H1 (cell line): ENCODE measurements around the gene RXRA. TPM values are rescaled to one million over a fixed set of nuclear protein-coding genes. Genes with fewer than 3 reads are reported as not detected.

ENCODE experiments used
- CTCF ChIA-PET: fragments of 300-600 bp; sonication (Branson Sonifier 250); formaldehyde crosslinking; loops from one replicate; lab custom pipeline; 2021; ENCODE audit not compliant: partially characterized antibody; lab: Charles Lee
- POLR2A ChIA-PET: fragments of 300-600 bp; sonication (Branson Sonifier 250); formaldehyde crosslinking; loops from one replicate; lab custom pipeline; 2021; ENCODE audit warnings: inconsistent platforms; ENCODE audit not compliant: partially characterized antibody; lab: Charles Lee
- DNase-seq, 2 experiments: peaks; one replicate each; pipeline versions ENCODE4 v3.0.0 to v3.0.0-alpha.2; 2010 to 2022; ENCODE audit warnings: low spot score in 2 of 2, low read depth in 1 of 2, mixed read lengths in 1 of 2
- FAIRE-seq: peaks from 2 replicates; lab custom pipeline; 2011; peaks lifted over from hg19 to GRCh38; lab: Jason Lieb, UNC
- H2AFZ ChIP-seq: 2 replicates; pipeline ENCODE4 v1.8.1; 2012; ENCODE audit warnings: low read length, inconsistent platforms
- H2AK5ac ChIP-seq: 2 replicates; pipeline ENCODE4 v1.6.1; 2013; ENCODE audit warnings: low read depth, low read length
- H2BK120ac ChIP-seq: replicated peaks from 2 replicates; pipeline ENCODE3; 2013; ENCODE audit warnings: low read depth, low read length, inconsistent platforms
- H2BK12ac ChIP-seq: 2 replicates; pipeline ENCODE4 v1.6.1; 2013; ENCODE audit warnings: low read depth, low read length
- H2BK15ac ChIP-seq: 2 replicates; pipeline ENCODE4 v1.6.1; 2013; ENCODE audit warnings: low read length
- H2BK20ac ChIP-seq: 2 replicates; pipeline ENCODE4 v1.6.1; 2013; ENCODE audit warnings: low read length
- H2BK5ac ChIP-seq: 2 replicates; pipeline ENCODE4 v1.6.1; 2013; ENCODE audit warnings: low read depth, low read length
- H3K14ac ChIP-seq: 2 replicates; pipeline ENCODE4 v1.6.1; 2013; ENCODE audit warnings: inconsistent platforms; ENCODE audit not compliant: insufficient read length
- H3K18ac ChIP-seq: 2 replicates; pipeline ENCODE4 v1.6.1; 2013; ENCODE audit warnings: low read length; ENCODE audit errors: extremely low read depth
- H3K23ac ChIP-seq: 2 replicates; pipeline ENCODE4 v1.6.1; 2013; ENCODE audit warnings: inconsistent platforms; ENCODE audit not compliant: insufficient read length
- H3K23me2 ChIP-seq: 2 replicates; pipeline ENCODE4 v1.6.1; 2013; ENCODE audit warnings: low read depth, low read length
- H3K27ac ChIP-seq: 2 replicates; pipeline ENCODE4 v1.6.1; 2011; ENCODE audit warnings: low read depth, low read length, inconsistent platforms
- H3K27me3 ChIP-seq, 4 experiments: replicated peaks in 1 of 4; 1 replicate in 1 of 4; 2 replicates in 3 of 4; pipeline versions ENCODE4 v1.6.1 to v1.8.1; 2011 to 2013; ENCODE audit warnings: low read length in 3 of 4, mild to moderate bottlenecking in 3 of 4, inconsistent platforms in 2 of 4, mixed read lengths in 2 of 4, moderate library complexity in 1 of 4; ENCODE audit not compliant: control insufficient read depth in 3 of 4, insufficient read depth in 3 of 4; ENCODE audit errors: extremely low read depth in 1 of 4
- H3K36me3 ChIP-seq, 4 experiments: 2 replicates each; pipeline versions ENCODE4 v1.6.1 to v1.8.1; 2011 to 2013; ENCODE audit warnings: mild to moderate bottlenecking in 4 of 4, low read length in 3 of 4, moderate library complexity in 2 of 4, control low read depth in 1 of 4, inconsistent platforms in 1 of 4; ENCODE audit not compliant: insufficient read depth in 4 of 4, control insufficient read depth in 2 of 4
- H3K4ac ChIP-seq: replicated peaks from 2 replicates; pipeline ENCODE3; 2013; ENCODE audit warnings: low read length, low read depth, mixed read lengths, inconsistent platforms; ENCODE audit not compliant: insufficient read length
- H3K4me1 ChIP-seq, 4 experiments: replicated peaks in 1 of 4; 1 replicate in 1 of 4; 2 replicates in 3 of 4; pipeline versions ENCODE4 v1.6.1 to v1.8.1; 2011 to 2013; ENCODE audit warnings: low read length in 3 of 4, inconsistent platforms in 2 of 4, mixed read lengths in 1 of 4; ENCODE audit not compliant: insufficient read depth in 4 of 4, control insufficient read depth in 3 of 4
- H3K4me2 ChIP-seq, 2 experiments: 2 replicates each; pipeline versions ENCODE4 v1.6.1 to v1.8.1; 2011 to 2013; ENCODE audit warnings: low read depth in 2 of 2, low read length in 2 of 2, control low read depth in 1 of 2, inconsistent platforms in 1 of 2, mild to moderate bottlenecking in 1 of 2; ENCODE audit not compliant: insufficient read depth in 1 of 2
- H3K4me3 ChIP-seq, 4 experiments: fragments of 200-600, 300-600 bp in 1 of 4; sonication (generic), shearing (Covaris generic), sonication (Bioruptor Twin) in 1 of 4; 2 replicates each; pipeline versions ENCODE4 v1.5.1 to v1.8.1; 2011 to 2016; ENCODE audit warnings: low read length in 4 of 4, low read depth in 3 of 4, control low read depth in 2 of 4, inconsistent platforms in 2 of 4, mild to moderate bottlenecking in 2 of 4, mixed read lengths in 1 of 4, moderate library complexity in 1 of 4; ENCODE audit not compliant: insufficient read depth in 2 of 4; ENCODE audit errors: extremely low read depth in 1 of 4
- H3K56ac ChIP-seq: replicated peaks from 2 replicates; pipeline ENCODE3; 2013; ENCODE audit warnings: low read depth, mild to moderate bottlenecking, mixed read lengths, low read length, inconsistent platforms; ENCODE audit not compliant: insufficient read length
- H3K79me1 ChIP-seq: 2 replicates; pipeline ENCODE4 v1.6.1; 2013; ENCODE audit warnings: low read depth, low read length, control low read depth
- H3K79me2 ChIP-seq, 2 experiments: 2 replicates each; pipeline versions ENCODE4 v1.6.1 to v1.8.1; 2012 to 2013; ENCODE audit warnings: low read length in 2 of 2, mild to moderate bottlenecking in 2 of 2, inconsistent platforms in 1 of 2; ENCODE audit not compliant: insufficient read depth in 2 of 2, control insufficient read depth in 1 of 2
- H3K9ac ChIP-seq, 4 experiments: replicated peaks in 1 of 4; 1 replicate in 1 of 4; 2 replicates in 3 of 4; pipeline versions ENCODE4 v1.6.1 to v1.8.1; 2011 to 2013; ENCODE audit warnings: low read depth in 3 of 4, low read length in 3 of 4, control low read depth in 2 of 4, mild to moderate bottlenecking in 2 of 4, moderate library complexity in 2 of 4, inconsistent platforms in 1 of 4; ENCODE audit errors: extremely low read depth in 1 of 4
- H3K9me3 ChIP-seq, 2 experiments: 2 replicates each; pipeline versions ENCODE4 v1.6.1 to v1.8.1; 2012 to 2013; ENCODE audit warnings: mild to moderate bottlenecking in 2 of 2, moderate library complexity in 2 of 2, control low read depth in 1 of 2, inconsistent platforms in 1 of 2, low read depth in 1 of 2, low read length in 1 of 2, mixed read lengths in 1 of 2; ENCODE audit not compliant: insufficient read depth in 2 of 2
- H4K20me1 ChIP-seq, 2 experiments: replicated peaks in 1 of 2; 2 replicates each; pipeline versions ENCODE3 to v1.8.1; 2011 to 2013; ENCODE audit warnings: inconsistent platforms in 2 of 2, low read length in 2 of 2, mild to moderate bottlenecking in 1 of 2; ENCODE audit not compliant: insufficient read depth in 2 of 2, control insufficient read depth in 1 of 2
- H4K5ac ChIP-seq: 2 replicates; pipeline ENCODE4 v1.6.1; 2013; ENCODE audit warnings: low read length, low read depth, mixed read lengths, inconsistent platforms; ENCODE audit not compliant: insufficient read length
- H4K8ac ChIP-seq: 2 replicates; pipeline ENCODE4 v1.8.0; 2013; ENCODE audit warnings: mild to moderate bottlenecking, moderate library complexity, low read length, inconsistent platforms; ENCODE audit not compliant: insufficient read depth; ENCODE audit errors: extremely low read depth
- H4K91ac ChIP-seq: replicated peaks from 2 replicates; pipeline ENCODE3; 2013; ENCODE audit warnings: low read length, mixed read lengths, inconsistent platforms; ENCODE audit not compliant: insufficient read length
- BRCA1 ChIP-seq: IDR thresholded peaks from 2 replicates; pipeline ENCODE4 v1.6.1; 2012; ENCODE audit warnings: low read depth, low read length, improper control_type of control experiment
- CHD1 ChIP-seq: IDR thresholded peaks from 2 replicates; pipeline ENCODE4 v1.6.1; 2012; ENCODE audit warnings: low read depth, low read length, improper control_type of control experiment
- GTF2F1 ChIP-seq: IDR thresholded peaks from 2 replicates; pipeline ENCODE4 v1.6.1; 2012; ENCODE audit warnings: low read depth, low read length, improper control_type of control experiment, borderline replicate concordance
- KDM5A ChIP-seq: fragments of 200-600 bp; IDR thresholded peaks from 2 replicates; pipeline ENCODE4 v1.7.1; 2012; ENCODE audit warnings: mild to moderate bottlenecking, low read length, inconsistent platforms, mixed read lengths
- MAFK ChIP-seq: IDR thresholded peaks from 2 replicates; pipeline ENCODE4 v1.6.1; 2012; ENCODE audit warnings: low read depth, mild to moderate bottlenecking, improper control_type of control experiment, low read length
- NRF1 ChIP-seq: IDR thresholded peaks from 2 replicates; pipeline ENCODE4 v1.6.1; 2011; ENCODE audit warnings: mild to moderate bottlenecking, low read depth, low read length, improper control_type of control experiment
- PHF8 ChIP-seq: fragments of 200-600 bp; sonication (generic); conservative IDR thresholded peaks from 2 replicates; pipeline ENCODE4 v1.7.1; 2012; ENCODE audit warnings: low read depth, mild to moderate bottlenecking, inconsistent platforms, low read length, moderate library complexity
- RAD21 ChIP-seq, 2 experiments: IDR thresholded peaks in 1 of 2; conservative IDR thresholded peaks in 1 of 2; 2 replicates each; pipeline ENCODE4 v1.6.1; 2011; ENCODE audit warnings: low read depth in 2 of 2, low read length in 2 of 2, improper control_type of control experiment in 1 of 2, inconsistent platforms in 1 of 2, mild to moderate bottlenecking in 1 of 2, moderate library complexity in 1 of 2
- RFX5 ChIP-seq: IDR thresholded peaks from 2 replicates; pipeline ENCODE4 v1.6.1; 2011; ENCODE audit warnings: low read depth, low read length, improper control_type of control experiment, borderline replicate concordance
- SIRT6 ChIP-seq: IDR thresholded peaks from one replicate; pipeline ENCODE4 v1.7.1; 2012; ENCODE audit warnings: low read length, inconsistent platforms
- WGBS, 2 experiments: shearing (Covaris generic) in 1 of 2; methylation state at CpG; one replicate each; pipeline versions ENCODE4 v1.1.6 to v1.1.7; 2013 to 2015; ENCODE audit warnings: low lambda C conversion rate in 2 of 2, mixed read lengths in 2 of 2, inconsistent platforms in 1 of 2, low coverage in 1 of 2, missing lambda C conversion rate in 1 of 2; ENCODE audit not compliant: insufficient replicate concordance in 2 of 2, insufficient coverage in 1 of 2, insufficient read length in 1 of 2; ENCODE audit errors: extremely low coverage in 1 of 2, missing lambda C conversion rate in 1 of 2; 5-methylcytosine and 5-hydroxymethylcytosine counted together
- polyA plus RNA-seq, 7 experiments: library from polyadenylated mRNA; depleted of rRNA in 3 of 7; stranded (reverse) in 5 of 7; unstranded in 2 of 7; fragments of >200 nt in 5 of 7; fragments of 200-250 nt in 2 of 7; gene quantifications; 1 replicate in 5 of 7; 2 replicates in 1 of 7; 4 replicates in 1 of 7; pipeline versions ENCODE4 v1.2.1 to v1.2.3, GENCODE V29; 2011 to 2013; ENCODE audit warnings: missing spikeins in 2 of 7, mixed read lengths in 2 of 7
- total RNA-seq: library from RNA; stranded (reverse); fragmentation: NEBNext Ultra II Directional; extraction: Animal tissue kit (Norgen Biotek cat#: 25700); gene quantifications from 2 replicates; pipeline ENCODE4 v1.2.1, GENCODE V29; 2021
- TF ChIP-seq, protein P1 (sequence below): IDR thresholded peaks from 2 replicates; pipeline ENCODE4 v1.6.1; 2012; ENCODE audit warnings: inconsistent platforms

Gene RXRA
- total and polyA plus RNA-seq, 2 of the 8 experiments (the other 6 are each of a cell fraction or from before 2014, with no cell fraction given): 9.8 to 29.4 TPM

DNA sequence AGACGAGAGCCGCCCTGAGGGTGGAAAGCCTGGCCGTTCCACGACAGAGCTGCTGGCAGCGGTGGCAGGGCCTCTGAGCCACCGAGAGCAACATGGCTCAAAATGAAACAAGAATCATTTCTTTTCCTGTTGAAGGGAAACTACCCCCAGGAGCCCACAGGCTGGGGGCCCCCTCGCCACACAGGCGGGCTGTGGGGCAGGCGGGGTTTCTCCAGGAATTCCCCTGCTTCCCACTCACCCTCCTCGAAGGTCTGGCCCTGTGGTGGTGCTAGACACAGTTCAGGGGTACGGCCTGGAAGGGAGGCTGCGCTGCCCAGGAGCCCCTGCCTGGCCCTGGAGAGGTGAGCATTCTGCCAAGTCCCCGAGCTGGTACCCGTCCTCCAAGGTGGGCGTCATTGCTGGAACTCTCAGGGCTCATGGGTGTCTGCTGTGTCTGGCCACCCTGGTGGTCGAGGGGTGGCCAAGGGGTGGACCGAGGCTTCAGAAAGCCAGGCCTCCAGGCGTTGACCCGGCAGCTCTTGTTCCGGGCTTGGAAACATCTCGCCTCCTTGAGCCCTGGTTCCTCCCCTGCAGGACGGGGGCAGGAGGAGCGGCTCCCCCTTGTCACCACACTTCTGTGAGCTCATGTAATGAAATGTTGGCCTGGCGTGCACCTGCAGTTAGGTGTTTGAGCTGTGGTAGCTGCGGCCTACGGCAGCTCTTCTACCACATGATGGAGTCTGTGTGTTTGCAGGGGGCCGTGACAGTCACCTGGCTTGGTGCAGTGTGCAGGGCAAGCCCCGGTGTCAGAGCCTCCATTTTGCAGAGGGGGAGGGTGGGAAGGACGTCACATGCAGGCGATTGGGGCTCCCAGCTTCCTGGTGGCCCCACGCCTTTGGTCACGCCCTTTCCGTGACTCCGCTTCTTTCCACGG is 65.3 kb downstream of the RXRA start:
- Histone ChIP-seq H3K79me1 (peaks cover 26% of the 10 kb centered on the region), H3K4me1 (peaks cover 0 to 4% (median 1%) of the 10 kb centered on the region in 4 experiments; a peak in 2 of 7 replicates), H2BK12ac (no peak overlapping the region), H4K5ac (no peak overlapping the region), H2AK5ac (no peak overlapping the region), H3K79me2 (peaks cover 0 to 51% of the 10 kb centered on the region in 2 experiments; a peak in 2 of 4 replicates), H3K14ac (no peak overlapping the region), H3K27ac (no peak overlapping the region; the same call in 1 of the 2 replicates), H4K20me1 (peaks cover 3 to 9% of the 10 kb centered on the region in 2 experiments), H3K27me3 (no peaks in the 10 kb centered on the region), H2BK20ac (no peak overlapping the region), H3K36me3 (no peaks in the 10 kb centered on the region), H3K18ac (no peak overlapping the region), H2BK15ac (no peak overlapping the region), H3K23me2 (peaks cover 3% of the 10 kb centered on the region; the same call in 1 of the 2 replicates), H3K9ac (no peak overlapping the region), H3K56ac (no peak overlapping the region), H3K4ac (no peak overlapping the region), H3K4me3 (no peak overlapping the region), H3K4me2 (no peak overlapping the region), H4K8ac (no peak overlapping the region), H2BK120ac (no peak overlapping the region), H2BK5ac (no peak overlapping the region; the same call in 1 of the 2 replicates), H3K23ac (no peak overlapping the region), H2AFZ (no peak overlapping the region), H3K9me3 (no peaks in the 10 kb centered on the region), H4K91ac (no peak overlapping the region)
- ChIA-PET POLR2A (no interaction called here), CTCF (interaction anchor here (1.0 to 5.4 kb wide), 2 partner anchors 8 to 52 kb away, joined by 3 to 24 read pairs; no protein-coding TSS in a partner anchor)
- DNase-seq (no peak), FAIRE-seq (no peak)
- 92% methylated on average over 23 of the region's 35 CpGs; no CpG with 5 or more reads in 1 of the 2 experiments for WGBS, 2 experiments
- TF ChIP-seq NRF1 (no peak), RFX5 (no peak), PHF8 (no peak), MAFK (no peak), RAD21 (IDR thresholded peaks at IDR 0.05 in 1 of 2, conservative IDR thresholded peaks at IDR 0.05 in 1 of 2; ENCODE audit: low read depth in 2 of 2, low read length in 2 of 2) (no peak), BRCA1 (no peak), KDM5A (no peak), SIRT6 (no peak), GTF2F1 (no peak), CHD1 (no peak)
- TF ChIP-seq, protein P1, sequence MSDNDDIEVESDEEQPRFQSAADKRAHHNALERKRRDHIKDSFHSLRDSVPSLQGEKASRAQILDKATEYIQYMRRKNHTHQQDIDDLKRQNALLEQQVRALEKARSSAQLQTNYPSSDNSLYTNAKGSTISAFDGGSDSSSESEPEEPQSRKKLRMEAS: no peak
